HCT116 (cell line): Measurements from ENCODE around the gene HIPK2. TPM values are rescaled to one million over a fixed set of nuclear protein-coding genes. Genes with fewer than 3 reads are reported as not detected.

Experiments used
- ATAC-seq: fragments of 200-7000 bp; cut with Tn5 transposase; 2 replicates; pipeline ENCODE4 v1.9.1; 2020; ENCODE audit warnings: mild to moderate bottlenecking, moderate library complexity
- BruUV-seq: library from RNA; stranded (reverse); fragments of 400-500 nt; replicated peaks from 2 replicates; lab custom pipeline; 2021; lab: Mats Ljungman, UMichigan
- CTCF ChIA-PET: fragments of 300-600 bp; sonication (Branson Sonifier 250); formaldehyde crosslinking; loops from one replicate; lab custom pipeline; 2021; ENCODE audit warnings: antibody characterized with exemption; lab: Charles Lee
- POLR2A ChIA-PET: fragments of 300-600, 350-600 bp; sonication (Branson Sonifier 250); formaldehyde crosslinking; loops from one replicate; lab custom pipeline; 2021; ENCODE audit warnings: antibody characterized with exemption; lab: Charles Lee
- RAD21 ChIA-PET, 2 experiments: fragments of 300-600 bp; sonication (Branson Sonifier 250); formaldehyde crosslinking; loops; one replicate each; lab custom pipeline; 2023; ENCODE audit warnings: low total read pairs in 2 of 2; ENCODE audit not compliant: uncharacterized antibody in 2 of 2, unreplicated experiment in 2 of 2, low non-redundant PET in 1 of 2; lab: Charles Lee
- DNase-seq: peaks from one replicate; pipeline ENCODE4 v3.0.0-alpha.2; 2010; ENCODE audit warnings: low read depth, low spot score
- H2AFZ ChIP-seq: fragments of 200-600 bp; shearing (Covaris generic), sonication (generic); 2 replicates; pipeline ENCODE4 v1.6.1; 2017; ENCODE audit warnings: low read depth, mixed run types, mixed read lengths, antibody characterized with exemption, low read length; ENCODE audit not compliant: poor library complexity, severe bottlenecking
- H3K27ac ChIP-seq: 2 replicates; pipeline ENCODE4 v1.5.1; 2012; ENCODE audit warnings: low read depth, low read length
- H3K27me3 ChIP-seq: fragments of 200-600 bp; sonication (generic); 2 replicates; pipeline ENCODE4 v1.6.1; 2016; ENCODE audit warnings: mixed run types, low read length, mixed read lengths; ENCODE audit not compliant: insufficient read depth
- H3K36me3 ChIP-seq, 2 experiments: fragments of 200-500 bp in 1 of 2; fragments of 200-600 bp in 1 of 2; sonication (Bioruptor generic) in 1 of 2; sonication (generic) in 1 of 2; 2 replicates each; pipeline versions ENCODE4 v1.5.1 to v1.6.1; 2014 to 2016; ENCODE audit warnings: low read length in 2 of 2, inconsistent platforms in 1 of 2, mixed read lengths in 1 of 2, mixed run types in 1 of 2; ENCODE audit not compliant: insufficient read depth in 2 of 2, control insufficient read depth in 1 of 2
- H3K4me1 ChIP-seq, 2 experiments: fragments of 200-600 bp in 1 of 2; sonication (generic) in 1 of 2; 2 replicates each; pipeline versions ENCODE4 v1.5.1 to v1.6.1; 2012 to 2017; ENCODE audit warnings: low read length in 2 of 2, inconsistent platforms in 1 of 2, mild to moderate bottlenecking in 1 of 2, mixed read lengths in 1 of 2, mixed run types in 1 of 2, moderate library complexity in 1 of 2; ENCODE audit not compliant: insufficient read depth in 2 of 2, control insufficient read depth in 1 of 2
- H3K4me2 ChIP-seq: fragments of 200-600 bp; sonication (generic); 2 replicates; pipeline ENCODE4 v1.6.1; 2017; ENCODE audit warnings: mixed run types, low read length, mixed read lengths
- H3K4me3 ChIP-seq, 2 experiments: fragments of 200-600 bp in 1 of 2; sonication (generic) in 1 of 2; replicated peaks in 1 of 2; 2 replicates each; pipeline ENCODE4 v1.5.1; 2011 to 2016; ENCODE audit warnings: low read length in 2 of 2, control low read depth in 1 of 2, low read depth in 1 of 2, mild to moderate bottlenecking in 1 of 2, mixed read lengths in 1 of 2, mixed run types in 1 of 2
- H3K79me2 ChIP-seq: fragments of 200-600 bp; sonication (generic); 2 replicates; pipeline ENCODE4 v1.6.1; 2017; ENCODE audit warnings: mild to moderate bottlenecking, mixed run types, low read length, moderate library complexity, mixed read lengths; ENCODE audit not compliant: insufficient read depth
- H3K9ac ChIP-seq: fragments of 200-600 bp; sonication (generic); 2 replicates; pipeline ENCODE4 v1.6.1; 2016; ENCODE audit warnings: low read length, mixed read lengths
- H3K9me2 ChIP-seq: fragments of 200-600 bp; sonication (generic), shearing (Covaris generic); 2 replicates; pipeline ENCODE4 v1.6.1; 2017; ENCODE audit warnings: mixed run types, mild to moderate bottlenecking, moderate library complexity; ENCODE audit not compliant: insufficient read depth
- H3K9me3 ChIP-seq, 2 experiments: fragments of 200-500 bp in 1 of 2; fragments of 200-600 bp in 1 of 2; sonication (Bioruptor generic) in 1 of 2; sonication (generic) in 1 of 2; 2 replicates each; pipeline ENCODE4 v1.6.1; 2014 to 2017; ENCODE audit warnings: low read length in 2 of 2, mixed read lengths in 2 of 2, inconsistent platforms in 1 of 2, low read depth in 1 of 2, mild to moderate bottlenecking in 1 of 2, mixed run types in 1 of 2, moderate library complexity in 1 of 2; ENCODE audit not compliant: control insufficient read depth in 1 of 2, insufficient read depth in 1 of 2
- H4K20me1 ChIP-seq: fragments of 200-600 bp; sonication (generic), shearing (Covaris generic); 2 replicates; pipeline ENCODE4 v1.6.1; 2017; ENCODE audit warnings: mixed run types, mild to moderate bottlenecking, moderate library complexity; ENCODE audit not compliant: insufficient read depth
- CBX3 ChIP-seq: IDR thresholded peaks from 2 replicates; pipeline ENCODE4 v1.6.1; 2012; ENCODE audit warnings: low read depth
- CEBPB ChIP-seq: IDR thresholded peaks from 2 replicates; pipeline ENCODE4 v1.6.1; 2012; ENCODE audit warnings: low read depth
- EGR1 ChIP-seq: IDR thresholded peaks from 2 replicates; pipeline ENCODE4 v1.6.1; 2012; ENCODE audit warnings: low read depth
- ELF1 ChIP-seq: IDR thresholded peaks from 2 replicates; pipeline ENCODE4 v1.6.1; 2012; ENCODE audit warnings: low read depth, borderline replicate concordance
- EZH2 ChIP-seq: fragments of 200-600 bp; sonication (generic); IDR thresholded peaks from 2 replicates; pipeline ENCODE4 v1.6.1; 2017; ENCODE audit warnings: antibody characterized with exemption, mixed run types
- FOSL1 ChIP-seq: IDR thresholded peaks from 2 replicates; pipeline ENCODE4 v1.6.1; 2012; ENCODE audit warnings: low read depth
- JUND ChIP-seq: IDR thresholded peaks from 2 replicates; pipeline ENCODE4 v1.6.1; 2012
- POLR2A ChIP-seq: IDR thresholded peaks from 2 replicates; pipeline ENCODE4 v1.7.0; 2011; ENCODE audit warnings: borderline replicate concordance; ENCODE audit not compliant: insufficient read depth, insufficient read length; ENCODE audit errors: extremely low read depth
- POLR2AphosphoS5 ChIP-seq: IDR thresholded peaks from 2 replicates; pipeline ENCODE4 v1.6.1; 2011; ENCODE audit warnings: mild to moderate bottlenecking, low read depth, low read length, moderate library complexity
- RAD21 ChIP-seq: IDR thresholded peaks from 2 replicates; pipeline ENCODE4 v1.6.1; 2012; ENCODE audit warnings: low read depth, mild to moderate bottlenecking
- SP1 ChIP-seq: IDR thresholded peaks from 2 replicates; pipeline ENCODE4 v1.6.1; 2012; ENCODE audit warnings: low read depth
- SRF ChIP-seq: IDR thresholded peaks from 2 replicates; pipeline ENCODE4 v1.6.1; 2012; ENCODE audit warnings: low read depth
- TCF7L2 ChIP-seq: IDR thresholded peaks from 2 replicates; pipeline ENCODE4 v1.7.0; 2011; ENCODE audit warnings: borderline replicate concordance, inconsistent platforms; ENCODE audit not compliant: insufficient read depth, insufficient read length; ENCODE audit errors: extremely low read depth
- YY1 ChIP-seq: IDR thresholded peaks from 2 replicates; pipeline ENCODE4 v1.6.1; 2011; ENCODE audit warnings: low read length, low read depth, moderate library complexity, mild to moderate bottlenecking; ENCODE audit not compliant: insufficient replicate concordance; ENCODE audit errors: extremely low read depth
- ZNF274 ChIP-seq: fragments of 200-500 bp; sonication (Bioruptor generic); IDR thresholded peaks from 2 replicates; pipeline ENCODE4 v1.6.1; 2014; ENCODE audit warnings: mild to moderate bottlenecking, low read depth, low read length, inconsistent platforms
- intact Hi-C: fragments of 100-400 bp; cut with micrococcal nuclease; formaldehyde crosslinking; loops from 2 replicates; pipeline ENCODE4 v1.10.0; 2022
- total RNA-seq: library from RNA; stranded (reverse); gene quantifications from one replicate; pipeline ENCODE4 v1.2.1, GENCODE V29; 2021; ENCODE audit not compliant: unreplicated experiment
- TF ChIP-seq, protein P1 (sequence below): IDR thresholded peaks from 2 replicates; pipeline ENCODE4 v1.6.1; 2011; ENCODE audit warnings: mild to moderate bottlenecking, low read length, moderate library complexity; ENCODE audit not compliant: insufficient replicate concordance; ENCODE audit errors: extremely low read depth
- TF ChIP-seq, protein P2 (sequence below): IDR thresholded peaks from 2 replicates; pipeline ENCODE4 v1.6.1; 2012
- TF ChIP-seq, protein P3 (sequence below): IDR thresholded peaks from 2 replicates; pipeline ENCODE4 v1.6.1; 2012; ENCODE audit warnings: low read depth

The HIPK2 gene
- total RNA-seq, 1 experiment from 2014 or later, result 49.5 TPM

DNA sequence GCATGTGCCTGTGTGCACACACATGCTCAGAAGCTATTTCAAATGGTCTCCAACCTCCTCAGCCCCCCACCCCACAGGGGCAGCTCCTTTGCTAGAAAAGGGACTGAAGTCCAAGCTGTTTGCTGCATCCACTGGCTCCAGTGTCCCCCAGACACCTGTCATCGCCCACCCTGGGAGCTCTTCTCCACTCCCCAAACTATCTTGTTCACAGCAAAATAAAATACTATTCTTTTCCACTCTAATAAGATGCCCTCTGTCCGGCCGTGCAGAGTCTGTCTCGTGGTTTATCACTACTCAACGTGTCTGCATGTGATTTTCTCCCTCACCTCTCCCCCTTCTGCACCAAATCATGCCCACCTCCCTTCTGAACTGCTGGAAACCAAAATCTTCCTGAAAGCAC is 25.6 kb downstream of the HIPK2 start:
- no peaks in the 10 kb centered on the region for H3K27me3 ChIP-seq
- no peak overlapping the region for H2AFZ ChIP-seq
- no peak overlapping the region for H3K4me3 ChIP-seq
- H3K9ac ChIP-seq, result no peak overlapping the region
- no peak overlapping the region for H3K4me2 ChIP-seq
- H3K9me2 ChIP-seq, result no peaks in the 10 kb centered on the region
- DNase-seq (no peak), ATAC-seq (no peak)
- intact Hi-C loops, result no loop called here
- peaks cover 64% of the 10 kb centered on the region for H3K79me2 ChIP-seq
- H4K20me1 ChIP-seq, result no peaks in the 10 kb centered on the region
- peaks cover 9 to 17% of the 10 kb centered on the region in 2 experiments for H3K4me1 ChIP-seq
- no peaks in the 10 kb centered on the region for H3K36me3 ChIP-seq
- no peaks in the 10 kb centered on the region for H3K9me3 ChIP-seq
- H3K27ac ChIP-seq, result no peak overlapping the region
- CTCF ChIA-PET, result no interaction called here
- POLR2A ChIA-PET, result no interaction called here
- RAD21 ChIA-PET, result no interaction called here
- TF ChIP-seq YY1, result no peak
- TF ChIP-seq, protein P1, sequence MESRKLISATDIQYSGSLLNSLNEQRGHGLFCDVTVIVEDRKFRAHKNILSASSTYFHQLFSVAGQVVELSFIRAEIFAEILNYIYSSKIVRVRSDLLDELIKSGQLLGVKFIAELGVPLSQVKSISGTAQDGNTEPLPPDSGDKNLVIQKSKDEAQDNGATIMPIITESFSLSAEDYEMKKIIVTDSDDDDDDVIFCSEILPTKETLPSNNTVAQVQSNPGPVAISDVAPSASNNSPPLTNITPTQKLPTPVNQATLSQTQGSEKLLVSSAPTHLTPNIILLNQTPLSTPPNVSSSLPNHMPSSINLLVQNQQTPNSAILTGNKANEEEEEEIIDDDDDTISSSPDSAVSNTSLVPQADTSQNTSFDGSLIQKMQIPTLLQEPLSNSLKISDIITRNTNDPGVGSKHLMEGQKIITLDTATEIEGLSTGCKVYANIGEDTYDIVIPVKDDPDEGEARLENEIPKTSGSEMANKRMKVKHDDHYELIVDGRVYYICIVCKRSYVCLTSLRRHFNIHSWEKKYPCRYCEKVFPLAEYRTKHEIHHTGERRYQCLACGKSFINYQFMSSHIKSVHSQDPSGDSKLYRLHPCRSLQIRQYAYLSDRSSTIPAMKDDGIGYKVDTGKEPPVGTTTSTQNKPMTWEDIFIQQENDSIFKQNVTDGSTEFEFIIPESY, result no peak
- TF ChIP-seq, protein P2, sequence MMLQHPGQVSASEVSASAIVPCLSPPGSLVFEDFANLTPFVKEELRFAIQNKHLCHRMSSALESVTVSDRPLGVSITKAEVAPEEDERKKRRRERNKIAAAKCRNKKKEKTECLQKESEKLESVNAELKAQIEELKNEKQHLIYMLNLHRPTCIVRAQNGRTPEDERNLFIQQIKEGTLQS, result no peak
- no peak for TF ChIP-seq POLR2AphosphoS5
- TF ChIP-seq FOSL1, result no peak
- no peak for TF ChIP-seq ZNF274
- no peak for TF ChIP-seq CEBPB
- TF ChIP-seq RAD21, result no peak
- TF ChIP-seq, protein P3, sequence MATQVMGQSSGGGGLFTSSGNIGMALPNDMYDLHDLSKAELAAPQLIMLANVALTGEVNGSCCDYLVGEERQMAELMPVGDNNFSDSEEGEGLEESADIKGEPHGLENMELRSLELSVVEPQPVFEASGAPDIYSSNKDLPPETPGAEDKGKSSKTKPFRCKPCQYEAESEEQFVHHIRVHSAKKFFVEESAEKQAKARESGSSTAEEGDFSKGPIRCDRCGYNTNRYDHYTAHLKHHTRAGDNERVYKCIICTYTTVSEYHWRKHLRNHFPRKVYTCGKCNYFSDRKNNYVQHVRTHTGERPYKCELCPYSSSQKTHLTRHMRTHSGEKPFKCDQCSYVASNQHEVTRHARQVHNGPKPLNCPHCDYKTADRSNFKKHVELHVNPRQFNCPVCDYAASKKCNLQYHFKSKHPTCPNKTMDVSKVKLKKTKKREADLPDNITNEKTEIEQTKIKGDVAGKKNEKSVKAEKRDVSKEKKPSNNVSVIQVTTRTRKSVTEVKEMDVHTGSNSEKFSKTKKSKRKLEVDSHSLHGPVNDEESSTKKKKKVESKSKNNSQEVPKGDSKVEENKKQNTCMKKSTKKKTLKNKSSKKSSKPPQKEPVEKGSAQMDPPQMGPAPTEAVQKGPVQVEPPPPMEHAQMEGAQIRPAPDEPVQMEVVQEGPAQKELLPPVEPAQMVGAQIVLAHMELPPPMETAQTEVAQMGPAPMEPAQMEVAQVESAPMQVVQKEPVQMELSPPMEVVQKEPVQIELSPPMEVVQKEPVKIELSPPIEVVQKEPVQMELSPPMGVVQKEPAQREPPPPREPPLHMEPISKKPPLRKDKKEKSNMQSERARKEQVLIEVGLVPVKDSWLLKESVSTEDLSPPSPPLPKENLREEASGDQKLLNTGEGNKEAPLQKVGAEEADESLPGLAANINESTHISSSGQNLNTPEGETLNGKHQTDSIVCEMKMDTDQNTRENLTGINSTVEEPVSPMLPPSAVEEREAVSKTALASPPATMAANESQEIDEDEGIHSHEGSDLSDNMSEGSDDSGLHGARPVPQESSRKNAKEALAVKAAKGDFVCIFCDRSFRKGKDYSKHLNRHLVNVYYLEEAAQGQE, result no peak
- no peak for TF ChIP-seq SP1
- no peak for TF ChIP-seq JUND
- no peak for TF ChIP-seq SRF
- TF ChIP-seq CBX3, result no peak
- no peak for TF ChIP-seq TCF7L2
- no peak for TF ChIP-seq EZH2
- TF ChIP-seq ELF1, result no peak
- no peak for TF ChIP-seq EGR1
- TF ChIP-seq POLR2A, result no peak
- no TSS peak for BruUV-seq
